ENCODE measurements around the gene KLRD1.
"Not testable (repeated sequence)": the region's sequence is repeated elsewhere in the genome, so short reads cannot be mapped to it uniquely, and the experiment has no call there.

Gene KLRD1

DNA sequence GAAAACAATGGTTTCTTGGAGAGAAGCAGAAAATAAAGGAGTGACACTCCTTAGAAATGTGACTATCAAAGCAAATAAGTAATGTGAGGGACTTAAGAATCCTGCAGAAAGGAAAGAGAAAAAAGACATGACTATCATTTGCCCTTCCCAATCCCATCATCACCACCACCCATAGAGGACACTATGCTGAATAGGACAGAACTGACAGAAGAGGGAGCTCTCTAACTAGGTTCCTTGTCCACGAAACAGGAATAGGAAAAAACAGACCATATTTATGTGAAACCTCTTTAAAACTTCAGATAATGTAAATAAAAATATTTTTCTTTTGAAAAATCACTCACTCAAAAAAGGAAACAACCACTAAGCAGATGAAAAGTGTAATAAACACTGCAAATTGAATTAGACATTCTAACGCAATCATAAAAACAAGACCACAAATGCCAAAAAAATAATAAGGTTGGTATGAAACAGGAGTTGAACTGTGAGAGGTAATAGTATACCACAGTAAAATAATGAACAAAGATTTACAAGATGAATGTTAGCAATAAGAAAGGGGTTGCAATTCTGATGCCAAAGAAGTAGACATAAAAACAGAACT is 24.1 kb downstream of the KLRD1 start:
- H3K27me3 ChIP-seq (ENCODE audit: control insufficient read depth in 5 of 5, insufficient read depth in 4 of 5, low read length in 5 of 5), result no peaks in the 10 kb centered on the region
- H3K4me3 ChIP-seq (ENCODE audit: low read depth in 1 of 5, low read length in 5 of 5), result no peak overlapping the region
- H3K4me1 ChIP-seq (ENCODE audit: control insufficient read depth in 5 of 5, insufficient read depth in 5 of 5, low read length in 5 of 5), result no peaks in the 10 kb centered on the region
- H3K27ac ChIP-seq (ENCODE audit: low read depth, low read length), result no peak overlapping the region
- H3K36me3 ChIP-seq (ENCODE audit: control insufficient read depth in 5 of 5, insufficient read depth in 5 of 5, low read length in 5 of 5), result no peaks in the 10 kb centered on the region
- H3K9me3 ChIP-seq (ENCODE audit: control insufficient read depth in 5 of 5, low read length in 5 of 5), result no peaks in the 10 kb centered on the region
- no peak overlapping the region for H3K9ac ChIP-seq (ENCODE audit: low read length in 5 of 5)

- not testable (repeated sequence) for H3K9me3 ChIP-seq (ENCODE audit: control insufficient read depth in 5 of 5, low read length in 5 of 5); H3K9ac ChIP-seq (ENCODE audit: low read length in 5 of 5); H3K4me3 ChIP-seq (ENCODE audit: low read depth in 1 of 5, low read length in 5 of 5); H3K36me3 ChIP-seq (ENCODE audit: control insufficient read depth in 5 of 5, insufficient read depth in 5 of 5, low read length in 5 of 5); H3K4me1 ChIP-seq (ENCODE audit: control insufficient read depth in 5 of 5, insufficient read depth in 5 of 5, low read length in 5 of 5); H3K27ac ChIP-seq (ENCODE audit: low read depth, low read length); H3K27me3 ChIP-seq (ENCODE audit: control insufficient read depth in 5 of 5, insufficient read depth in 4 of 5, low read length in 5 of 5)
These were observed 28.5 kb downstream of the KLRD1 start for GRCh38 chr12:10336196-10336595.

- not testable (repeated sequence) for H3K9ac ChIP-seq (ENCODE audit: low read length in 5 of 5); H3K4me1 ChIP-seq (ENCODE audit: control insufficient read depth in 5 of 5, insufficient read depth in 5 of 5, low read length in 5 of 5); H3K9me3 ChIP-seq (ENCODE audit: control insufficient read depth in 5 of 5, low read length in 5 of 5); H3K36me3 ChIP-seq (ENCODE audit: control insufficient read depth in 5 of 5, insufficient read depth in 5 of 5, low read length in 5 of 5); H3K27ac ChIP-seq (ENCODE audit: low read depth, low read length); H3K4me3 ChIP-seq (ENCODE audit: low read depth in 1 of 5, low read length in 5 of 5); H3K27me3 ChIP-seq (ENCODE audit: control insufficient read depth in 5 of 5, insufficient read depth in 4 of 5, low read length in 5 of 5)
These were observed 30.8 kb downstream of the KLRD1 start for GRCh38 chr12:10338470-10338869.

DNA sequence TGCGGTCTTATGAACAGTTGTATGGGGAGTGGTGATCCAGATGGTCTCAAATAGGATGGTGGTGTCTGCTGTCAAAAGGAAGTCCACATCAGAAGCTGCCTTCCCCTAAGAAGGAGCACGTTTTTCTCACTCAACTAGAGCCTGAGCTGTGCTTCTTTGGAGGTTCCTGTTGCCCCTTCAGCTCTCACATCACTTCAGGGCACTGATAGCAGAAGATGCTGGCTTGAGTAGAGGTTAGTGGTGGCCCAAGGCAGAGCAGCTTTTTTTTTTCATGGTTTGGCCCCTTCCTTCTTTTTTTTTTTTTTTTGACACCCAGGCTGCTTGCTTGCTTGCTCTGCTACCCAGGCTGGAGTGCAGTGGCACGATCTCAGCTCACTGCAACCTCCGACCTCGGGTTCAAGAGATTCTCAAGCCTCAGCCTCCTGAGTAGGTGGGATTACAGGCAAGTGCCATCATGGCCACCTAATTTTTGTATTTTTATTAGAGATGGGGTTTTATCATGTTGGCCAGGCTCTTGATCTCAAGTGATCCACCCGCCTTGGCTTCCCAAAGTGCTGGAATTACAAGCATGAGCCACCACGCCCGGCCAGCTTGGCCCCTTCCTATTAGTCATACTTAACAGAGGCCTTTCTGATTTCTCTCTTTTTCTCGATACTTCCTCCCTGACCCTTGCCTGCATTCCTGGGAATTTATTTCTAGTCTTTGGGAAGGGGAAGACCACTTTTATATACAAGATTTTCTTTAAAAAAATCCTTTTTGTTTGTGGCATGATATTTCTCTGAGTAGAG is 31.6 kb downstream of the KLRD1 start:
- no peak overlapping the region for H3K9ac ChIP-seq (ENCODE audit: low read length in 5 of 5)

GRCh38 chr12:10340946-10341345 is 33.3 kb downstream of the KLRD1 start:
- H3K9me3 ChIP-seq (ENCODE audit: control insufficient read depth in 5 of 5, low read length in 5 of 5); H3K36me3 ChIP-seq (ENCODE audit: control insufficient read depth in 5 of 5, insufficient read depth in 5 of 5, low read length in 5 of 5); H3K4me3 ChIP-seq (ENCODE audit: low read depth in 1 of 5, low read length in 5 of 5); H3K4me1 ChIP-seq (ENCODE audit: control insufficient read depth in 5 of 5, insufficient read depth in 5 of 5, low read length in 5 of 5); H3K27ac ChIP-seq (ENCODE audit: low read depth, low read length); H3K9ac ChIP-seq (ENCODE audit: low read length in 5 of 5); H3K27me3 ChIP-seq (ENCODE audit: control insufficient read depth in 5 of 5, insufficient read depth in 4 of 5, low read length in 5 of 5): not testable (repeated sequence)

More for the DNA sequence above, 31.6 kb downstream of the KLRD1 start:
- no peaks in the 10 kb centered on the region for H3K4me1 ChIP-seq (ENCODE audit: control insufficient read depth in 5 of 5, insufficient read depth in 5 of 5, low read length in 5 of 5)
- no peaks in the 10 kb centered on the region for H3K27me3 ChIP-seq (ENCODE audit: control insufficient read depth in 5 of 5, insufficient read depth in 4 of 5, low read length in 5 of 5)
- no peak overlapping the region for H3K4me3 ChIP-seq (ENCODE audit: low read depth in 1 of 5, low read length in 5 of 5)
- H3K9me3 ChIP-seq (ENCODE audit: control insufficient read depth in 5 of 5, low read length in 5 of 5), result no peaks in the 10 kb centered on the region
- H3K36me3 ChIP-seq (ENCODE audit: control insufficient read depth in 5 of 5, insufficient read depth in 5 of 5, low read length in 5 of 5), result no peaks in the 10 kb centered on the region
- H3K27ac ChIP-seq (ENCODE audit: low read depth, low read length), result no peak overlapping the region

DNA sequence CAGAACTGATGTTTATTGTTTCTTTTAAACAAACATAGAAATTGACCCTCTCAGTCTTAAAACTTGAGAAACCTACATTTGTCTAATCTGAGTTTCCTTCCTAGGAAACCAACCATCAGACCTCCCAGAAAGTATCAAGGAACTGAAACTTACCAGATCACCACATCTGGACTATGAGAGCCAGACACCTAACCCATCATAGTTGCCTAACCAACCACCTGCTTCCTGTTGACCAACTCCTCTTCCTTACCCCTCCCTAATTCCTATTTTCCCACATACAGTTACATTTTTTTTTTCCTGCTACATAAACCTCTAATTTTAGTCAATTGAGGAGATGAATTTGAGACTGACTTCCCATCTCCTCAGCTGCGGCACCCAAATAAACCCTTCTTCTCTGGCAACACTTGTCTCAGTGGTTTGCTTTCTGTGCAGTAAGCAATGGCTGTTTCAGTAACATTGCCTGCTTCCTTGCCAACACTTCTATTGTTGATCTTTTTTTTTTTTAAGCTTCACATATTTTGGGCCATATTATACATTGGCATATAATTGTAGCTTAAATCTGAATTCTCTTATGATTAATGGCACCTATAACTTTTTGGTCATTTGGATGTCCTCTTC is 34.3 kb downstream of the KLRD1 start:
- Histone ChIP-seq H3K36me3 (ENCODE audit: control insufficient read depth in 5 of 5, insufficient read depth in 5 of 5, low read length in 5 of 5) (no peaks in the 10 kb centered on the region), H3K9ac (ENCODE audit: low read length in 5 of 5) (no peak overlapping the region), H3K4me1 (ENCODE audit: control insufficient read depth in 5 of 5, insufficient read depth in 5 of 5, low read length in 5 of 5) (no peaks in the 10 kb centered on the region), H3K9me3 (ENCODE audit: control insufficient read depth in 5 of 5, low read length in 5 of 5) (no peaks in the 10 kb centered on the region), H3K27me3 (ENCODE audit: control insufficient read depth in 5 of 5, insufficient read depth in 4 of 5, low read length in 5 of 5) (no peaks in the 10 kb centered on the region), H3K27ac (ENCODE audit: low read depth, low read length) (no peak overlapping the region), H3K4me3 (ENCODE audit: low read depth in 1 of 5, low read length in 5 of 5) (no peak overlapping the region)

GRCh38 chr12:10351457-10351856 is 43.8 kb downstream of the KLRD1 start:
- H3K27me3 ChIP-seq (ENCODE audit: control insufficient read depth in 5 of 5, insufficient read depth in 4 of 5, low read length in 5 of 5); H3K9me3 ChIP-seq (ENCODE audit: control insufficient read depth in 5 of 5, low read length in 5 of 5); H3K4me3 ChIP-seq (ENCODE audit: low read depth in 1 of 5, low read length in 5 of 5); H3K4me1 ChIP-seq (ENCODE audit: control insufficient read depth in 5 of 5, insufficient read depth in 5 of 5, low read length in 5 of 5); H3K9ac ChIP-seq (ENCODE audit: low read length in 5 of 5); H3K36me3 ChIP-seq (ENCODE audit: control insufficient read depth in 5 of 5, insufficient read depth in 5 of 5, low read length in 5 of 5); H3K27ac ChIP-seq (ENCODE audit: low read depth, low read length): not testable (repeated sequence)

DNA sequence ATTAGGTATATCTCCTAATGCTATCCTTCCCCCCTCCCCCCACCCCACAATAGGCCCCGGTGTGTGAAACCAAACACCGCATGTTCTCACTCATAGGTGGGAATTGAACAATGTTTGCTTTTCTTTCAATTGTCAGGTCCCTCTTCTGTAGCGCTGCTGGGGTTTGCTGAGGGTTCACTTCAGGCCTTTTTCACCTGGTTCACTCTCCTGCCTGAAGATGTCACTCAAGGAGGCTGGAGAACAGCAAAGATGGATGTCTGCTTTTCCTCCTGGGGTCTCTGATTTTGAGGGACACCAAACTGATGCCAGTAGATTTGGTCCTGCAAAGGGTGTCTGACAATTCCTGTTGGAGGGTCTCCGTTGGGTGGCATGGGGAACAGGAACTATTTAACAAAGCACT is 46.4 kb downstream of the KLRD1 start:
- no peaks in the 10 kb centered on the region for H3K27me3 ChIP-seq (ENCODE audit: control insufficient read depth in 5 of 5, insufficient read depth in 4 of 5, low read length in 5 of 5)
- H3K36me3 ChIP-seq (ENCODE audit: control insufficient read depth in 5 of 5, insufficient read depth in 5 of 5, low read length in 5 of 5), result no peaks in the 10 kb centered on the region
- H3K27ac ChIP-seq (ENCODE audit: low read depth, low read length), result no peak overlapping the region
- no peak overlapping the region for H3K9ac ChIP-seq (ENCODE audit: low read length in 5 of 5)
- H3K4me1 ChIP-seq (ENCODE audit: control insufficient read depth in 5 of 5, insufficient read depth in 5 of 5, low read length in 5 of 5), result no peaks in the 10 kb centered on the region
- no peaks in the 10 kb centered on the region for H3K9me3 ChIP-seq (ENCODE audit: control insufficient read depth in 5 of 5, low read length in 5 of 5)
- H3K4me3 ChIP-seq (ENCODE audit: low read depth in 1 of 5, low read length in 5 of 5), result no peak overlapping the region

GRCh38 chr12:10354502-10354901 is 46.8 kb downstream of the KLRD1 start:
- no peaks in the 10 kb centered on the region for H3K27me3 ChIP-seq (ENCODE audit: control insufficient read depth in 5 of 5, insufficient read depth in 4 of 5, low read length in 5 of 5)
- no peaks in the 10 kb centered on the region for H3K4me1 ChIP-seq (ENCODE audit: control insufficient read depth in 5 of 5, insufficient read depth in 5 of 5, low read length in 5 of 5)
- no peak overlapping the region for H3K4me3 ChIP-seq (ENCODE audit: low read depth in 1 of 5, low read length in 5 of 5)
- no peaks in the 10 kb centered on the region for H3K9me3 ChIP-seq (ENCODE audit: control insufficient read depth in 5 of 5, low read length in 5 of 5)
- no peaks in the 10 kb centered on the region for H3K36me3 ChIP-seq (ENCODE audit: control insufficient read depth in 5 of 5, insufficient read depth in 5 of 5, low read length in 5 of 5)
- H3K9ac ChIP-seq (ENCODE audit: low read length in 5 of 5), result no peak overlapping the region
- no peak overlapping the region for H3K27ac ChIP-seq (ENCODE audit: low read depth, low read length)

DNA sequence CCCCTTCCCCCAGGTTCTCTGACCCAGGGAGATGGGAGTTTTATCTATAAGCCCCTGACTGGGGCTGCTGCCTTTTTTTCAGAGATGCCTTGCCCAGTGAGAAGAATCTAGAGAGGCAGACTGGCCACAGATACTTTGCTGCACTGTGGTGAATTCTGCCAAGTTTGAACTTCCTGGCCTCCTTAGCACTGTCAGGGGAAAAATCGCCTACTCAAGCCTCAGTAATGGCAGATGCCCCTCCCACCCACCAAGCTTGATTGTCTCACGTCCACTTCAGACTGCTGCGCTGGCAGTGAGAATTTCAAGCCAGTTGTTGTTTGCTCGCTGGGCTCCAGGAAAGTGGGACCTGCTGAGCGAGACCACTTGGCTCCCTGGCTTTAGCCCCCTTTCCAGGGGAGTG is 50.5 kb downstream of the KLRD1 start:
- Histone ChIP-seq H3K4me1 (ENCODE audit: control insufficient read depth in 5 of 5, insufficient read depth in 5 of 5, low read length in 5 of 5) (peaks cover 0 to 12% (median 3%) of the 10 kb centered on the region in 5 donors), H3K4me3 (ENCODE audit: low read depth in 1 of 5, low read length in 5 of 5) (no peak overlapping the region), H3K9ac (ENCODE audit: low read length in 5 of 5) (no peak overlapping the region), H3K9me3 (ENCODE audit: control insufficient read depth in 5 of 5, low read length in 5 of 5) (no peaks in the 10 kb centered on the region), H3K27me3 (ENCODE audit: control insufficient read depth in 5 of 5, insufficient read depth in 4 of 5, low read length in 5 of 5) (no peaks in the 10 kb centered on the region), H3K36me3 (ENCODE audit: control insufficient read depth in 5 of 5, insufficient read depth in 5 of 5, low read length in 5 of 5) (no peaks in the 10 kb centered on the region), H3K27ac (ENCODE audit: low read depth, low read length) (no peak overlapping the region)

Data from subcutaneous abdominal adipose tissue (tissue), 5 donors.